Endothelial cell of umbilical vein (primary cell): Measurements from ENCODE around the gene SAPCD2.

Experiments used
- CTCF ChIP-seq, 2 donors: IDR thresholded peaks; 1 replicate in 1 of 2; 2 replicates in 1 of 2; pipeline ENCODE4 v1.5.1; 2011; ENCODE audit warnings: low read length in 2 of 2, mild to moderate bottlenecking in 2 of 2, moderate library complexity in 2 of 2, control low read depth in 1 of 2, inconsistent platforms in 1 of 2, low read depth in 1 of 2; ENCODE audit not compliant: insufficient read depth in 1 of 2; ENCODE audit errors: extremely low read depth in 1 of 2
- EZH2 ChIP-seq: IDR thresholded peaks from 2 replicates; pipeline ENCODE4 v1.6.1; 2012; ENCODE audit warnings: borderline replicate concordance, low read depth, mild to moderate bottlenecking, moderate library complexity, low read length, inconsistent platforms; ENCODE audit not compliant: severe bottlenecking
- FOS ChIP-seq: IDR thresholded peaks from 2 replicates; pipeline ENCODE4 v1.6.1; 2011; ENCODE audit warnings: mild to moderate bottlenecking, low read length, moderate library complexity, borderline replicate concordance; ENCODE audit not compliant: insufficient read depth
- MAX ChIP-seq: IDR thresholded peaks from 2 replicates; pipeline ENCODE4 v1.6.1; 2011; ENCODE audit not compliant: insufficient read depth, insufficient read length
- MYC ChIP-seq: IDR thresholded peaks from one replicate; pipeline ENCODE4 v1.6.1; 2011; ENCODE audit warnings: mild to moderate bottlenecking, low read depth, low read length
- POLR2A ChIP-seq: IDR thresholded peaks from 2 replicates; pipeline ENCODE4 v1.6.1; 2012; ENCODE audit warnings: low read depth, mild to moderate bottlenecking, control low read depth, low read length
- POLR2AphosphoS5 ChIP-seq: IDR thresholded peaks from 2 replicates; pipeline ENCODE4 v1.6.1; 2012; ENCODE audit warnings: low read depth, mild to moderate bottlenecking, control low read depth, low read length, moderate library complexity; ENCODE audit not compliant: insufficient read depth

- TF ChIP-seq CTCF (IDR thresholded peaks at IDR 0.05; ENCODE audit: extremely low read depth in 1 of 2, insufficient read depth in 1 of 2, low read depth in 1 of 2, low read length in 2 of 2): no peak
- no peak for TF ChIP-seq EZH2
- no peak for TF ChIP-seq MAX
- TF ChIP-seq POLR2AphosphoS5: no peak
- no peak for TF ChIP-seq POLR2A
- TF ChIP-seq MYC: no peak
- TF ChIP-seq FOS: no peak
These were observed 24.9 kb downstream of the SAPCD2 start for GRCh38 chr9:137045294-137046087.
